PC-9 (cell line): ENCODE data around the gene CHRNA4. TPM values are rescaled to one million over a fixed set of nuclear protein-coding genes. Genes with fewer than 3 reads are reported as not detected.
"Not testable (repeated sequence)": the region's sequence is repeated elsewhere in the genome, so short reads cannot be mapped to it uniquely, and the experiment has no call there.

Experiments used
- BruUV-seq: library from RNA; stranded (reverse); fragments of 400-500 nt; replicated peaks from 2 replicates; lab custom pipeline; 2021; lab: Mats Ljungman, UMichigan
- CTCF ChIA-PET: fragments of 300-600 bp; sonication (Branson Sonifier 250); formaldehyde crosslinking; loops from one replicate; lab custom pipeline; 2022; ENCODE audit warnings: antibody characterized with exemption; lab: Charles Lee
- POLR2A ChIA-PET: fragments of 300-600 bp; sonication (Branson Sonifier 250); formaldehyde crosslinking; loops from one replicate; lab custom pipeline; 2022; ENCODE audit warnings: antibody characterized with exemption; ENCODE audit not compliant: unreplicated experiment; lab: Charles Lee
- DNase-seq, 2 experiments: peaks; one replicate each; pipeline versions ENCODE4 v3.0.0 to v3.0.0-alpha.2; 2015 to 2022; ENCODE audit warnings: mixed read lengths in 1 of 2
- H2AFZ ChIP-seq: fragments of 200-600 bp; sonication (generic); 2 replicates; pipeline ENCODE4 v1.8.1; 2017; ENCODE audit warnings: antibody characterized with exemption
- H3F3A ChIP-seq: fragments of 200-600 bp; sonication (generic); 2 replicates; pipeline ENCODE4 v1.8.1; 2017; ENCODE audit warnings: antibody characterized with exemption, mild to moderate bottlenecking, low read depth; ENCODE audit not compliant: insufficient read depth
- H3K27ac ChIP-seq: fragments of 200-600 bp; sonication (generic); 2 replicates; pipeline ENCODE4 v1.6.1; 2016; ENCODE audit warnings: mixed run types
- H3K27me3 ChIP-seq: fragments of 200-600 bp; sonication (generic); 2 replicates; pipeline ENCODE4 v1.6.1; 2016; ENCODE audit warnings: low read depth, mixed run types; ENCODE audit not compliant: insufficient read depth
- H3K36me3 ChIP-seq: fragments of 200-600 bp; sonication (generic); 2 replicates; pipeline ENCODE4 v1.6.1; 2016; ENCODE audit warnings: low read depth, mixed run types
- H3K4me1 ChIP-seq: fragments of 200-600 bp; sonication (generic); replicated peaks from 2 replicates; pipeline ENCODE4 v1.6.1; 2016; ENCODE audit warnings: mixed run types; ENCODE audit not compliant: insufficient read depth
- H3K4me2 ChIP-seq: fragments of 200-600 bp; sonication (generic); 2 replicates; pipeline ENCODE4 v1.6.1; 2017; ENCODE audit warnings: mixed run types
- H3K4me3 ChIP-seq: fragments of 200-600 bp; sonication (generic); 2 replicates; pipeline ENCODE4 v1.6.1; 2016; ENCODE audit warnings: mixed run types
- H3K79me2 ChIP-seq: fragments of 200-600 bp; sonication (generic); 2 replicates; pipeline ENCODE4 v1.6.1; 2017; ENCODE audit warnings: low read depth, mixed run types
- H3K9me2 ChIP-seq: fragments of 200-600 bp; sonication (generic); 2 replicates; pipeline ENCODE4 v1.8.1; 2017; ENCODE audit warnings: mild to moderate bottlenecking; ENCODE audit not compliant: insufficient read depth
- H3K9me3 ChIP-seq: fragments of 200-600 bp; sonication (generic); 2 replicates; pipeline ENCODE4 v1.8.1; 2016; ENCODE audit warnings: low read depth; ENCODE audit not compliant: insufficient read depth
- H4K20me1 ChIP-seq: fragments of 200-600 bp; sonication (generic); 2 replicates; pipeline ENCODE4 v1.8.1; 2017; ENCODE audit not compliant: insufficient read depth
- EZH2 ChIP-seq: fragments of 200-600 bp; sonication (generic); IDR thresholded peaks from 2 replicates; pipeline ENCODE4 v1.8.0; 2017; ENCODE audit warnings: antibody characterized with exemption, low read depth
- intact Hi-C: fragments of 100-400 bp; cut with micrococcal nuclease; formaldehyde crosslinking; loops from one replicate; pipeline ENCODE4 v1.10.0; 2022; ENCODE audit not compliant: unreplicated experiment
- total RNA-seq: library from RNA; stranded (reverse); gene quantifications from 2 replicates; pipeline ENCODE4 v1.2.3, GENCODE V29; 2021
- TF ChIP-seq, protein P1 (sequence below): fragments of 200-600 bp; sonication (generic); conservative IDR thresholded peaks from 2 replicates; pipeline ENCODE4 v1.6.1; 2017; ENCODE audit warnings: mixed run types, antibody characterized with exemption, mild to moderate bottlenecking, moderate library complexity

CHRNA4 gene
- total RNA-seq, 1 experiment from 2014 or later = not detected

GRCh38 chr20:63308218-63308911 lies 52.8 kb downstream of the CHRNA4 start:
- Histone ChIP-seq H4K20me1 (0 out of 2 replicates have a peak, but pooled peaks cover 11% of the 10 kb centered on the region), H3K9me2 (no peaks in the 10 kb centered on the region), H3K4me3 (no peak overlapping the region), H3K79me2 (no peaks in the 10 kb centered on the region), H3K36me3 (no peaks in the 10 kb centered on the region), H3K27ac (no peak overlapping the region), H2AFZ (no peak overlapping the region), H3K4me1 (no peaks in the 10 kb centered on the region), H3F3A (no peaks in the 10 kb centered on the region), H3K9me3 (no peaks in the 10 kb centered on the region), H3K4me2 (no peak overlapping the region), H3K27me3 (peaks cover 93% of the 10 kb centered on the region)
- DNase-seq = no peak
- intact Hi-C loops = loop anchor here (2.0 kb wide), 1 partner anchor 72 kb away; no protein-coding TSS in a partner anchor
- BruUV-seq = no TSS peak
- POLR2A ChIA-PET = no interaction called here
- TF ChIP-seq EZH2 = no peak
- TF ChIP-seq, protein P1, sequence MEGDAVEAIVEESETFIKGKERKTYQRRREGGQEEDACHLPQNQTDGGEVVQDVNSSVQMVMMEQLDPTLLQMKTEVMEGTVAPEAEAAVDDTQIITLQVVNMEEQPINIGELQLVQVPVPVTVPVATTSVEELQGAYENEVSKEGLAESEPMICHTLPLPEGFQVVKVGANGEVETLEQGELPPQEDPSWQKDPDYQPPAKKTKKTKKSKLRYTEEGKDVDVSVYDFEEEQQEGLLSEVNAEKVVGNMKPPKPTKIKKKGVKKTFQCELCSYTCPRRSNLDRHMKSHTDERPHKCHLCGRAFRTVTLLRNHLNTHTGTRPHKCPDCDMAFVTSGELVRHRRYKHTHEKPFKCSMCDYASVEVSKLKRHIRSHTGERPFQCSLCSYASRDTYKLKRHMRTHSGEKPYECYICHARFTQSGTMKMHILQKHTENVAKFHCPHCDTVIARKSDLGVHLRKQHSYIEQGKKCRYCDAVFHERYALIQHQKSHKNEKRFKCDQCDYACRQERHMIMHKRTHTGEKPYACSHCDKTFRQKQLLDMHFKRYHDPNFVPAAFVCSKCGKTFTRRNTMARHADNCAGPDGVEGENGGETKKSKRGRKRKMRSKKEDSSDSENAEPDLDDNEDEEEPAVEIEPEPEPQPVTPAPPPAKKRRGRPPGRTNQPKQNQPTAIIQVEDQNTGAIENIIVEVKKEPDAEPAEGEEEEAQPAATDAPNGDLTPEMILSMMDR = no peak
- CTCF ChIA-PET = interaction anchor here (0.6 to 1.9 kb wide), 2 partner anchors 85 to 708 kb away, joined by 3 to 7 read pairs; no protein-coding TSS in a partner anchor

DNA sequence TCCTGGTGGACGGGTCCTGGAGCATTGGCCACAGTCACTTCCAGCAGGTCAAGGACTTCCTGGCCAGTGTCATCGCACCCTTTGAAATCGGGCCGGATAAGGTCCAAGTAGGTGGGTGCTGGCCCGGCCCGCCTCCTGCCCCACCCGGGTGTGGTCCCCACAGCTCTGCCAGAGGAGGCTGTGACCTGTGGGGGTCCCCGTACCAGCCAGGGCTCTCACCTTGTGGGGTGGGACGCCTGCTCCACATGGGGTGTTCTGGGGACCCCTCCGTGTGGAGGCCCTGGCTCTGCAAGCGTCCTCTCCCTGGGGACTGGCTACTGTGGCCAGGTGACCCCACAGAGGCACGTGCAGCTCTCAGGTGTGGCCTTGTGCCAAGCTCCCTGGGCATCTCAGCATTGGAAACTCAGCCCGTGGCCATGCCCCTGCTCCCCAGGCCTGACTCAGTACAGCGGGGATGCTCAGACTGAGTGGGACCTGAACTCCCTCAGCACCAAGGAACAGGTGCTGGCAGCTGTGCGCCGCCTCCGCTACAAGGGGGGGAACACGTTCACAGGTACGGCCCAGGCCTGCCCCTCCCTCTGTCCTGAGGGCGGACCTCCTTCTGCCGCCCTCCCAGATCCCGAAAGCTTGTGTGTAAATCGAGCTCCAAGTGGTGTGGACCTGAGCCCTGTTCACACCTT lies 53.5 kb downstream of the CHRNA4 start:
- Histone ChIP-seq H3K9me2 (no peaks in the 10 kb centered on the region), H4K20me1 (0 out of 2 replicates have a peak, but pooled peaks cover 7% of the 10 kb centered on the region), H3K4me1 (no peaks in the 10 kb centered on the region), H3K79me2 (no peaks in the 10 kb centered on the region), H2AFZ (no peak overlapping the region), H3K27ac (no peak overlapping the region), H3K4me2 (no peak overlapping the region), H3K9me3 (no peaks in the 10 kb centered on the region), H3F3A (peaks cover 6% of the 10 kb centered on the region; the same call in 1 of the 2 replicates), H3K36me3 (no peaks in the 10 kb centered on the region), H3K4me3 (no peak overlapping the region), H3K27me3 (peaks cover 95% of the 10 kb centered on the region)
- intact Hi-C loops = loop anchor here (2.0 kb wide), 1 partner anchor 73 kb away; no protein-coding TSS in a partner anchor
- DNase-seq = no peak
- CTCF ChIA-PET = interaction anchor here (0.6 to 1.9 kb wide), 2 partner anchors 85 to 709 kb away, joined by 3 to 7 read pairs; no protein-coding TSS in a partner anchor
- no peak for TF ChIP-seq EZH2
- TF ChIP-seq, protein P1 = no peak
- POLR2A ChIA-PET = no interaction called here
- no TSS peak for BruUV-seq

DNA sequence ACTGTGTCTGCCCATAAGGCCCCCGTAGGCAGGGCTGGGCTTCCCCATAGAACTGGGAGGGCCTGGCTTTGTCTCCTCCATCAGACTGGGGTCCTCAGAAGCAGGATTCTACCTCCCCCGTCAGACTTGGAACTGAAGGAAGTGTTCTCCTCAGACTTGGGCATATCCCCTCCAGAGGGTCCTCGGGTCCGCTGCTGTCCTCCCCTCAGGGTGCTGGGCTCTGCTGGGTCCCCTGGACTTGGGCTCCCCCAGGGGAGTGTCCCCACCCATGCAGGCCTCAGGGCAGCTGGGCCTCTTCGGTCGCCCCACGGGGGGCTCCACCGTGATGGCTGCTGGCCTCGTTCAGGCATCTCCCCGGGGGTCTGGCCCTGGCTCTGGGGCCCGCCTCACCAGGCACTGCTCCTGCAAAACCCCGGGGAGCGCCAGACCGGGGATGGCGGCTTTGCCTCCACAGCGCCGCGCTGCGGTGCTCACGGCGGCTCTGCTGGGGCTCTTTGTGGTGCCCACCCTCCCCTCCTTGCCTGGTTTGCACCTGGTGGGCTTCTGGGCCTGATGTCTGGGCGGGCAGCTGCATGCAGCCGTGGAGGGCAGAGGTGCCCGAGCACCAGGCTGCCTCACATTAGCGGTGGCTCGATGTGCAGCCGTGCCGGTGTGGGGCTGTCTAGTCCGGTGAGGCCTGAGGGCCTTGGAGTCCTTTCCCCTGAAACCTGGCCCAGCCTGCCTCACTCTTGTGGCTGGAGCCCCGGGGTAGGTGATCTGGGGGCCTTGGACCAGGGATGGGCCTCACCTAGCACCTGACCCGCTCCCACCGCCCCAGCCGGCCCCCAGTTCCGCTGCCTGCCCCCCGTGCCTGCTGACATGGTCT lies 54.2 kb downstream of the CHRNA4 start:
- Histone ChIP-seq H3K9me2 (no peaks in the 10 kb centered on the region), H3K27me3 (peaks cover 95% of the 10 kb centered on the region), H3K79me2 (no peaks in the 10 kb centered on the region), H3K4me2 (no peak overlapping the region), H3K4me1 (no peaks in the 10 kb centered on the region), H4K20me1 (0 out of 2 replicates have a peak, but pooled peaks cover 7% of the 10 kb centered on the region), H3K4me3 (no peak overlapping the region), H3K36me3 (no peaks in the 10 kb centered on the region), H3K27ac (no peak overlapping the region), H3F3A (peaks cover 7% of the 10 kb centered on the region; the same call in 1 of the 2 replicates), H2AFZ (no peak overlapping the region), H3K9me3 (no peaks in the 10 kb centered on the region)
- CTCF ChIA-PET = interaction anchor here (0.7 kb wide), 1 partner anchor 22 kb away, joined by 3 read pairs; no protein-coding TSS in a partner anchor
- intact Hi-C loops = no loop called here
- no TSS peak for BruUV-seq
- no peak for DNase-seq
- POLR2A ChIA-PET = no interaction called here
- TF ChIP-seq, protein P1 = no peak
- no peak for TF ChIP-seq EZH2

- H3K36me3 ChIP-seq, H3K9me3 ChIP-seq, H3K4me2 ChIP-seq, H2AFZ ChIP-seq, H3K9me2 ChIP-seq, intact Hi-C loops, H3K27ac ChIP-seq, BruUV-seq, H3K79me2 ChIP-seq, H3F3A ChIP-seq, H4K20me1 ChIP-seq, DNase-seq, H3K4me1 ChIP-seq, H3K4me3 ChIP-seq: not testable (repeated sequence)
- POLR2A ChIA-PET = interaction anchor here (0.5 kb wide), 1 partner anchor 42 kb away, joined by 5 read pairs; no protein-coding TSS in a partner anchor
- CTCF ChIA-PET = interaction anchor here (0.7 kb wide), 1 partner anchor 22 kb away, joined by 3 read pairs; no protein-coding TSS in a partner anchor
- peaks cover 94% of the 10 kb centered on the region for H3K27me3 ChIP-seq
These were observed 55.0 kb downstream of the CHRNA4 start for GRCh38 chr20:63305933-63306672.
